ENCODE measurements around the gene GOLGA8N. TPM values are rescaled to one million over a fixed set of nuclear protein-coding genes. Genes with fewer than 3 reads are reported as not detected.
"Not testable (repeated sequence)": the region's sequence is repeated elsewhere in the genome, so short reads cannot be mapped to it uniquely, and the experiment has no call there.

GOLGA8N gene
- total RNA-seq (2021) = 3.1 and 4.3 TPM in 2 replicates
- Bru-seq, nascent RNA = percentile 28 among the genes with signal in this experiment
- percentile 43 among the genes with signal in this experiment for BruChase-seq, experiment 1, labeled RNA remaining after a 2-hour chase
- BruChase-seq, experiment 2, labeled RNA remaining after a 6-hour chase = percentile 55 among the genes with signal in this experiment
- long read RNA-seq, partial matches to known transcripts = 0 of 1 reads
- long read RNA-seq, other reads (novel, unspliced or antisense) = 1 of 1 reads

GRCh38 chr15:32593151-32593550 lies at the start of gene GOLGA8N:
GOLGA8N (plus strand) TSS chr15:32593456.
- H3K36me3 ChIP-seq (ENCODE audit: insufficient read depth, low read length, poor library complexity, severe bottlenecking); H3K27ac ChIP-seq (ENCODE audit: low read depth, low read length, poor library complexity, severe bottlenecking); DNase-seq (ENCODE audit: low spot score); H3K4me1 ChIP-seq (ENCODE audit: insufficient read depth, low read length, poor library complexity, severe bottlenecking); intact Hi-C loops (cut with micrococcal nuclease; ENCODE audit: unreplicated experiment); H3K4me3 ChIP-seq (ENCODE audit: low read depth, low read length, poor library complexity, severe bottlenecking); BruUV-seq (replicated peaks); H3K9me3 ChIP-seq (ENCODE audit: low read depth, low read length, poor library complexity, severe bottlenecking); POLR2A ChIA-PET (ENCODE audit: low non-redundant PET); CTCF ChIA-PET; H3K27me3 ChIP-seq (replicated peaks; ENCODE audit: insufficient read depth, low read depth, low read length, poor library complexity): not testable (repeated sequence)

DNA sequence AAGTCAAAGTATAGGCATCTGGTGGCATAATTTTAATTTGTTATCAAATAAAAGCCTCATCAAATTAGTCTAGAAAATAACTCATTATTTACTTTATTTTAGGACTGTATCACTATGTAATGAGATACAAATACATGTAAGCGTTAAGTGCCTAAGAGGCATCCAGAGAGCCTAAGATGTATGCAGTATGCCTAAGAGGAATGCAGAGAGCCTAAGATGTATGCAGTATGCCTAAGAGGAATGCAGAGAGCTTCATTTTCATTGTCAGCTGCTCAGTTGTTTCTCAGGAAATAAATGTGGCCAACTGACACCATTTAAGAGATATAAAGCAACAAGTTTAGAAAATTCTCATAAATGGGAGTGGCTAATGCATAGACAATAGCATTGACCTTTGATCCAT lies 49.8 kb upstream of the GOLGA8N start:
- H3K36me3 ChIP-seq (ENCODE audit: insufficient read depth, low read length, poor library complexity, severe bottlenecking); BruUV-seq (replicated peaks); intact Hi-C loops (cut with micrococcal nuclease; ENCODE audit: unreplicated experiment); H3K9me3 ChIP-seq (ENCODE audit: low read depth, low read length, poor library complexity, severe bottlenecking); CTCF ChIA-PET; H3K27me3 ChIP-seq (replicated peaks; ENCODE audit: insufficient read depth, low read depth, low read length, poor library complexity); H3K4me3 ChIP-seq (ENCODE audit: low read depth, low read length, poor library complexity, severe bottlenecking); DNase-seq (ENCODE audit: low spot score); H3K27ac ChIP-seq (ENCODE audit: low read depth, low read length, poor library complexity, severe bottlenecking); POLR2A ChIA-PET (ENCODE audit: low non-redundant PET); H3K4me1 ChIP-seq (ENCODE audit: insufficient read depth, low read length, poor library complexity, severe bottlenecking): not testable (repeated sequence)

- DNase-seq (ENCODE audit: low spot score); H3K4me1 ChIP-seq (ENCODE audit: insufficient read depth, low read length, poor library complexity, severe bottlenecking); H3K27ac ChIP-seq (ENCODE audit: low read depth, low read length, poor library complexity, severe bottlenecking); CTCF ChIA-PET; POLR2A ChIA-PET (ENCODE audit: low non-redundant PET); H3K27me3 ChIP-seq (replicated peaks; ENCODE audit: insufficient read depth, low read depth, low read length, poor library complexity); H3K9me3 ChIP-seq (ENCODE audit: low read depth, low read length, poor library complexity, severe bottlenecking); intact Hi-C loops (cut with micrococcal nuclease; ENCODE audit: unreplicated experiment); BruUV-seq (replicated peaks); H3K4me3 ChIP-seq (ENCODE audit: low read depth, low read length, poor library complexity, severe bottlenecking); H3K36me3 ChIP-seq (ENCODE audit: insufficient read depth, low read length, poor library complexity, severe bottlenecking): not testable (repeated sequence)
Measured at GRCh38 chr15:32545129-32545528, 48.1 kb upstream of the GOLGA8N start.

DNA sequence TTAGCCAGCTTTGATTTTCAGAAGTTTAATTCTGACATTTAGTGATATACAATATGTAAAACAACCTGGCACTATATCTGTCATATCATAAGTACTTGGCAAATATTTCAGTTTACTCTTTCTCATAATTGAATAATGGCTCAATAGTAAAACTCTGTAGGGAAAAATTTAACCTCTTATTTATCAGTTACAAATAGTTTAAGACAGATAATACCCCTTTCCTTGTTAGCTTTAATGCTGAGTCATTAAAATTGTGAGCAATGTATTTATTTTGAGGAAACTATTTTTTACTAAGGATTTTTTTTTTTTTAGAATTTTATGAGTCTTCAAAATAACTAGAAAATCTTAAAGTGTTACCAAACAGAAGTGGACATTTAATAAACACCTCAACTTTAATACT lies 38.7 kb upstream of the GOLGA8N start:
- CTCF ChIA-PET; H3K36me3 ChIP-seq (ENCODE audit: insufficient read depth, low read length, poor library complexity, severe bottlenecking); intact Hi-C loops (cut with micrococcal nuclease; ENCODE audit: unreplicated experiment); BruUV-seq (replicated peaks); H3K27ac ChIP-seq (ENCODE audit: low read depth, low read length, poor library complexity, severe bottlenecking); DNase-seq (ENCODE audit: low spot score); POLR2A ChIA-PET (ENCODE audit: low non-redundant PET); H3K27me3 ChIP-seq (replicated peaks; ENCODE audit: insufficient read depth, low read depth, low read length, poor library complexity); H3K4me1 ChIP-seq (ENCODE audit: insufficient read depth, low read length, poor library complexity, severe bottlenecking); H3K9me3 ChIP-seq (ENCODE audit: low read depth, low read length, poor library complexity, severe bottlenecking); H3K4me3 ChIP-seq (ENCODE audit: low read depth, low read length, poor library complexity, severe bottlenecking): not testable (repeated sequence)

DNA sequence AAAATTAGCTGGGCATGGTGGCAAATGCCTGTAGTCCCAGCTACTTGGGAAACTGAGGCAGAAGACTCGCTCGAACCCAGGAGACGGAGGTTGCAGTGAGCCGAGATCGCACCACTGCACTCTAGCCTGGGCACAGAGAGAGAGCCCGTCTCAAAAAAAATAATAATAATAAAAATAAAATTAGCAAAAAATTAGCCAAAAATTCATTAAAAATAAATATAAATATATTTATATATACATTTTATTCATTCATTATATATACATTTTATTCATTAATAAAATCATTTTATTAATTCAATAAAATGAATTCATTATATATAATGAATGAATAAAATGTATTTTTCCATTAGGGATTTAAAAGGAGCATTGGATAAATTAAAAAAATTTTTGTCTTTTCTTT lies 31.1 kb upstream of the GOLGA8N start:
- POLR2A ChIA-PET (ENCODE audit: low non-redundant PET); H3K4me3 ChIP-seq (ENCODE audit: low read depth, low read length, poor library complexity, severe bottlenecking); H3K27ac ChIP-seq (ENCODE audit: low read depth, low read length, poor library complexity, severe bottlenecking); H3K9me3 ChIP-seq (ENCODE audit: low read depth, low read length, poor library complexity, severe bottlenecking); H3K4me1 ChIP-seq (ENCODE audit: insufficient read depth, low read length, poor library complexity, severe bottlenecking); CTCF ChIA-PET; H3K36me3 ChIP-seq (ENCODE audit: insufficient read depth, low read length, poor library complexity, severe bottlenecking); H3K27me3 ChIP-seq (replicated peaks; ENCODE audit: insufficient read depth, low read depth, low read length, poor library complexity); DNase-seq (ENCODE audit: low spot score); BruUV-seq (replicated peaks); intact Hi-C loops (cut with micrococcal nuclease; ENCODE audit: unreplicated experiment): not testable (repeated sequence)

GRCh38 chr15:32568988-32569387 lies 24.3 kb upstream of the GOLGA8N start:
- intact Hi-C loops (cut with micrococcal nuclease; ENCODE audit: unreplicated experiment); H3K4me3 ChIP-seq (ENCODE audit: low read depth, low read length, poor library complexity, severe bottlenecking); H3K27ac ChIP-seq (ENCODE audit: low read depth, low read length, poor library complexity, severe bottlenecking); H3K36me3 ChIP-seq (ENCODE audit: insufficient read depth, low read length, poor library complexity, severe bottlenecking); CTCF ChIA-PET; H3K4me1 ChIP-seq (ENCODE audit: insufficient read depth, low read length, poor library complexity, severe bottlenecking); POLR2A ChIA-PET (ENCODE audit: low non-redundant PET); DNase-seq (ENCODE audit: low spot score); H3K27me3 ChIP-seq (replicated peaks; ENCODE audit: insufficient read depth, low read depth, low read length, poor library complexity); H3K9me3 ChIP-seq (ENCODE audit: low read depth, low read length, poor library complexity, severe bottlenecking); BruUV-seq (replicated peaks): not testable (repeated sequence)

DNA sequence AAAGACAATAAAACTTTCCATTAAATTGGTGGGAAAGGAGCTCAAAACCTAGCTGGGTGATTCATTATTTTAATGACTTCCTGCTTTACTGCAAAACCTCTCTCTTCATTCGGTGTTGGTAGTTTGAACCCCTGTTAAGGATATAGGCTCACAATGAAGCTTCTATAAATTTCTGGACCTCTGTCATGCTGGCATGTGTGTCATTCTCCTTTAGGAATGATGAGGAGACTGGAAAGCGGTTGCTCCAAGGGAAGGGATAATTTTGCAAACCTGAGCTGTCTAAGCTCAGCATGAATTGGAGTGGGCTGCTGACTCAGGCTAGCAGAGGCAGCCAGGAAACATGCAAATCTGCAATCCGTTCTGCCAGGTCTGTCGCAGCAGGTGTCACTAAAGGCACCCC lies 14.8 kb upstream of the GOLGA8N start:
- intact Hi-C loops (cut with micrococcal nuclease; ENCODE audit: unreplicated experiment); BruUV-seq (replicated peaks); H3K36me3 ChIP-seq (ENCODE audit: insufficient read depth, low read length, poor library complexity, severe bottlenecking); H3K9me3 ChIP-seq (ENCODE audit: low read depth, low read length, poor library complexity, severe bottlenecking); H3K4me3 ChIP-seq (ENCODE audit: low read depth, low read length, poor library complexity, severe bottlenecking); DNase-seq (ENCODE audit: low spot score); H3K4me1 ChIP-seq (ENCODE audit: insufficient read depth, low read length, poor library complexity, severe bottlenecking); H3K27ac ChIP-seq (ENCODE audit: low read depth, low read length, poor library complexity, severe bottlenecking); POLR2A ChIA-PET (ENCODE audit: low non-redundant PET); CTCF ChIA-PET; H3K27me3 ChIP-seq (replicated peaks; ENCODE audit: insufficient read depth, low read depth, low read length, poor library complexity): not testable (repeated sequence)

GRCh38 chr15:32585844-32586243 lies 7.4 kb upstream of the GOLGA8N start:
- POLR2A ChIA-PET (ENCODE audit: low non-redundant PET); intact Hi-C loops (cut with micrococcal nuclease; ENCODE audit: unreplicated experiment); H3K9me3 ChIP-seq (ENCODE audit: low read depth, low read length, poor library complexity, severe bottlenecking); H3K27me3 ChIP-seq (replicated peaks; ENCODE audit: insufficient read depth, low read depth, low read length, poor library complexity); H3K4me3 ChIP-seq (ENCODE audit: low read depth, low read length, poor library complexity, severe bottlenecking); H3K4me1 ChIP-seq (ENCODE audit: insufficient read depth, low read length, poor library complexity, severe bottlenecking); DNase-seq (ENCODE audit: low spot score); H3K36me3 ChIP-seq (ENCODE audit: insufficient read depth, low read length, poor library complexity, severe bottlenecking); BruUV-seq (replicated peaks); H3K27ac ChIP-seq (ENCODE audit: low read depth, low read length, poor library complexity, severe bottlenecking); CTCF ChIA-PET: not testable (repeated sequence)

Data from A673 (cell line).